LNCAP (cell line): Measurements from ENCODE around the gene CXCL17.
A peak's percentile ranks its signal among the peaks of the same experiment; 100 is the strongest.

Experiments
- CTCF ChIP-seq: fragments of 450-650 bp; IDR thresholded peaks from 2 replicates; pipeline ENCODE4 v1.5.1; 2017; ENCODE audit warnings: mild to moderate bottlenecking

Gene CXCL17

GRCh38 chr19:42421101-42421500 lies 21.6 kb downstream of the CXCL17 start:
- TF ChIP-seq CTCF = no peak

GRCh38 chr19:42420055-42420544 lies 22.6 kb downstream of the CXCL17 start:
- TF ChIP-seq CTCF = peak; percentile 63

- no peak for TF ChIP-seq CTCF
Observed at GRCh38 chr19:42419309-42419708, 23.4 kb downstream of the CXCL17 start.

GRCh38 chr19:42412661-42413076 lies 30.1 kb downstream of the CXCL17 start:
- no peak for TF ChIP-seq CTCF

GRCh38 chr19:42412227-42412626 lies 30.5 kb downstream of the CXCL17 start:
- no peak for TF ChIP-seq CTCF

- no peak for TF ChIP-seq CTCF
Observed at GRCh38 chr19:42411581-42412178, 31.1 kb downstream of the CXCL17 start.

GRCh38 chr19:42410371-42410770 lies 32.4 kb downstream of the CXCL17 start:
- TF ChIP-seq CTCF = no peak

- TF ChIP-seq CTCF = no peak
Observed at GRCh38 chr19:42409477-42409876, 33.3 kb downstream of the CXCL17 start.
